Cardiac muscle cell (in vitro differentiated cells and primary cell): ENCODE data around the gene GABPB1. TPM values are rescaled to one million over a fixed set of nuclear protein-coding genes. Genes with fewer than 3 reads are reported as not detected.

ENCODE experiments used
- DNase-seq, 2 donors: peaks; one replicate each; pipeline versions ENCODE4 v3.0.0 to v3.0.0-alpha.2; 2010 to 2017; ENCODE audit warnings: low read depth in 1 of 2, low spot score in 1 of 2
- H3K27ac ChIP-seq: fragments of 200-600 bp; sonication (generic); 2 replicates; pipeline ENCODE4 v1.5.1; 2016
- H3K27me3 ChIP-seq: fragments of 200-600 bp; sonication (generic); 2 replicates; pipeline ENCODE4 v1.6.0; 2016; ENCODE audit warnings: control low read depth
- H3K36me3 ChIP-seq: fragments of 200-600 bp; sonication (generic); 2 replicates; pipeline ENCODE4 v1.5.1; 2016; ENCODE audit warnings: control low read depth
- H3K4me1 ChIP-seq: fragments of 200-600 bp; sonication (generic); 2 replicates; pipeline ENCODE4 v1.8.1; 2017; ENCODE audit warnings: low read depth, mild to moderate bottlenecking, mixed run types
- H3K4me3 ChIP-seq: fragments of 200-600 bp; sonication (generic); 2 replicates; pipeline ENCODE4 v1.5.1; 2016; ENCODE audit warnings: mild to moderate bottlenecking
- H3K9me3 ChIP-seq: fragments of 200-600 bp; sonication (generic); 2 replicates; pipeline ENCODE4 v1.5.1; 2017; ENCODE audit warnings: low read depth, mild to moderate bottlenecking, control low read depth
- polyA plus RNA-seq: library from polyadenylated mRNA; unstranded; fragments of >200 nt; fragmentation: Nextera tagmentation; extraction: Ambion mirVana; gene quantifications from 2 replicates; pipeline ENCODE4 v1.2.1, GENCODE V29; 2016
- total RNA-seq: library from RNA; depleted of rRNA; stranded (reverse); fragments of >200 nt; gene quantifications from 2 replicates; pipeline ENCODE4 v1.2.3, GENCODE V29; 2016
- TF ChIP-seq, protein P1 (sequence below): IDR thresholded peaks from 2 replicates; pipeline ENCODE4 v1.5.1; 2012; ENCODE audit warnings: low read depth, mild to moderate bottlenecking, low read length

GABPB1 gene
- total and polyA plus RNA-seq, 2 experiments from 2014 or later = 12.5 to 22.3 TPM

- Histone ChIP-seq H3K27me3 (no peaks in the 10 kb centered on the region), H3K4me3 (no peak overlapping the region), H3K27ac (no peak overlapping the region), H3K36me3 (peaks cover 4% of the 10 kb centered on the region), H3K9me3 (no peaks in the 10 kb centered on the region), H3K4me1 (no peaks in the 10 kb centered on the region)
- DNase-seq = no peak
- TF ChIP-seq, protein P1, sequence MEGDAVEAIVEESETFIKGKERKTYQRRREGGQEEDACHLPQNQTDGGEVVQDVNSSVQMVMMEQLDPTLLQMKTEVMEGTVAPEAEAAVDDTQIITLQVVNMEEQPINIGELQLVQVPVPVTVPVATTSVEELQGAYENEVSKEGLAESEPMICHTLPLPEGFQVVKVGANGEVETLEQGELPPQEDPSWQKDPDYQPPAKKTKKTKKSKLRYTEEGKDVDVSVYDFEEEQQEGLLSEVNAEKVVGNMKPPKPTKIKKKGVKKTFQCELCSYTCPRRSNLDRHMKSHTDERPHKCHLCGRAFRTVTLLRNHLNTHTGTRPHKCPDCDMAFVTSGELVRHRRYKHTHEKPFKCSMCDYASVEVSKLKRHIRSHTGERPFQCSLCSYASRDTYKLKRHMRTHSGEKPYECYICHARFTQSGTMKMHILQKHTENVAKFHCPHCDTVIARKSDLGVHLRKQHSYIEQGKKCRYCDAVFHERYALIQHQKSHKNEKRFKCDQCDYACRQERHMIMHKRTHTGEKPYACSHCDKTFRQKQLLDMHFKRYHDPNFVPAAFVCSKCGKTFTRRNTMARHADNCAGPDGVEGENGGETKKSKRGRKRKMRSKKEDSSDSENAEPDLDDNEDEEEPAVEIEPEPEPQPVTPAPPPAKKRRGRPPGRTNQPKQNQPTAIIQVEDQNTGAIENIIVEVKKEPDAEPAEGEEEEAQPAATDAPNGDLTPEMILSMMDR = no peak
Measured at GRCh38 chr15:50307799-50308198, 47.2 kb downstream of the GABPB1 start.

DNA sequence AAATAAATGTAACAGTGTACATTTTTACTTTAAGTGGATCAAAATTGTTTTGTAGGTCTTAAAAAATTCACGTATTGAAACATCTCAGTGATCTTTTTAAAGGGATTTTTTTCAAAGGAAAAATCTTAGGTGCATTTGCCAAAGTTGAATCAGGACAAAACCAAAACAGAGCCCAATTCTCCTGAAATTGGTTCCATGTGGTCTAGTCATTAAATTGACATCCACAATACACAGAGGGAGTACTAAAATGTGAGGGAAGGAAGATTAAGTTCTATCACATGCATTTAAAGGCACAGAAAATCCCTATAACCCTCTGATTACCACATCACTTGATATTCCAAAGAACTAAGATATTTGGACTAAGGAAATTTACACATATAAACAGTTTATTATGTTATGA lies 50.2 kb downstream of the GABPB1 start:
- TF ChIP-seq, protein P1 = no peak
- Histone ChIP-seq H3K27me3 (no peaks in the 10 kb centered on the region), H3K4me3 (no peak overlapping the region), H3K9me3 (no peaks in the 10 kb centered on the region), H3K27ac (no peak overlapping the region), H3K36me3 (peaks cover 18% of the 10 kb centered on the region), H3K4me1 (no peaks in the 10 kb centered on the region)
- DNase-seq = no peak

GRCh38 chr15:50302581-50302980 lies 52.4 kb downstream of the GABPB1 start:
- Histone ChIP-seq H3K4me1 (no peaks in the 10 kb centered on the region), H3K9me3 (no peaks in the 10 kb centered on the region), H3K27me3 (no peaks in the 10 kb centered on the region), H3K27ac (no peak overlapping the region), H3K4me3 (no peak overlapping the region), H3K36me3 (peaks cover 27% of the 10 kb centered on the region)
- DNase-seq = no peak
- TF ChIP-seq, protein P1 = no peak

- H3K4me3 ChIP-seq = no peak overlapping the region
- no peaks in the 10 kb centered on the region for H3K27me3 ChIP-seq
- peaks cover 33% of the 10 kb centered on the region for H3K36me3 ChIP-seq
- no peaks in the 10 kb centered on the region for H3K4me1 ChIP-seq
- TF ChIP-seq, protein P1 = no peak
- DNase-seq = no peak
- no peak overlapping the region for H3K27ac ChIP-seq
- no peaks in the 10 kb centered on the region for H3K9me3 ChIP-seq
Measured at GRCh38 chr15:50298340-50298739, 56.7 kb downstream of the GABPB1 start.

DNA sequence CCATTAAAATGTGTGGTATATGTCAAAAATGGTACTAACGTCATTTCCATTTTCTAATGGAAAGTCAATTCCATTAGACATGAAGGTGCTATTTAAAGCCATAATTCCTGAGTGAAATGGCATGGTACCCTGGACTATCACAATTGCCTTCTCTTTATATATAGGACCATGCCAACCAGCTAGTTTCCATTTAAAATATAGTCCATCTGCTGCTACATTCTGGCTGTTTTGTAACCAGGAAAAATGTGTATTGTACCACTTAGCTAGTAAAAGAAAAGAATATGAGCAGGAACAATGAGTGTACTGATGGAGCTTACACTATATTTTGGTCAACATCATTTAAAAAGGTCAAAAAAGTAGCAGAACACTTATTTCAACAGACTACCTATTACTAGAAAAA lies 59.0 kb downstream of the GABPB1 start:
- no peaks in the 10 kb centered on the region for H3K9me3 ChIP-seq
- TF ChIP-seq, protein P1 = no peak
- no peak overlapping the region for H3K27ac ChIP-seq
- no peak overlapping the region for H3K4me3 ChIP-seq
- no peaks in the 10 kb centered on the region for H3K4me1 ChIP-seq
- peaks cover 23% of the 10 kb centered on the region for H3K36me3 ChIP-seq
- DNase-seq = no peak
- H3K27me3 ChIP-seq = no peaks in the 10 kb centered on the region

DNA sequence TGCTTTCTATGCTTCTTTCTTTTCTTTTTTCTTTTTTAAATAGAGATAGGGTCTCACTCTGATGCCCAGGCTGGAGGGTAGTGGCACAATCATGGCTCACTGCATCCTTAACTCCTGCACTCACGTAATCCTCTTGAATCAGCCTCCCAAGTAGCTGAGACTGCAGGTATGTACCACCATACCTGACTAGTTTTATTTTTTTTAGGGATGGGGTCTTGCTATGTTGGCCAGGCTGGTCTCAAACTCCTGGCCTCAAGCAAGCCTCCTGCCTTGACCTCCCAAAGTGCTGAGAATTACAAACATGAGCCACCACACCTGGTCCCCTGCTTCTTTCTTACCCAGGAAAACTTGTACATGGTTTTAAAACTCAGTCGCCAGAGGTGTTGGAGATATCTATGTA lies 65.2 kb downstream of the GABPB1 start:
- H3K36me3 ChIP-seq = no peaks in the 10 kb centered on the region
- no peak for DNase-seq

More for the DNA sequence above, 65.2 kb downstream of the GABPB1 start:
- H3K4me1 ChIP-seq = no peaks in the 10 kb centered on the region
- H3K4me3 ChIP-seq = no peak overlapping the region
- TF ChIP-seq, protein P1 = no peak
- H3K9me3 ChIP-seq = no peaks in the 10 kb centered on the region
- H3K27me3 ChIP-seq = no peaks in the 10 kb centered on the region
- no peak overlapping the region for H3K27ac ChIP-seq
